CD4-positive, alpha-beta T cell treated with Interleukin-17A for 4 hours (primary cell): ENCODE measurements around the gene TCF3.
A peak's percentile ranks its signal among the peaks of the same experiment; 100 is the strongest.
"Not testable (repeated sequence)": the region's sequence is repeated elsewhere in the genome, so short reads cannot be mapped to it uniquely, and the experiment has no call there.

Source experiments
- DNase-seq: peaks from one replicate; pipeline ENCODE4 v3.0.0-alpha.2; 2020; ENCODE audit warnings: mixed read lengths

TCF3 gene

GRCh38 chr19:1650650-1651567 lies 1.5 kb downstream of the TCF3 start:
- peak; percentile 70 for DNase-seq

- no peak for DNase-seq
Observed at GRCh38 chr19:1649706-1650649, 2.4 kb downstream of the TCF3 start.

GRCh38 chr19:1648920-1649541 lies 3.4 kb downstream of the TCF3 start:
- DNase-seq = no peak

- no peak for DNase-seq
Observed at GRCh38 chr19:1648459-1648849, 4.0 kb downstream of the TCF3 start.

GRCh38 chr19:1647501-1648458 lies 4.6 kb downstream of the TCF3 start:
- DNase-seq = no peak

GRCh38 chr19:1646659-1647453 lies 5.6 kb downstream of the TCF3 start:
- DNase-seq = no peak

GRCh38 chr19:1646149-1646548 lies 6.3 kb downstream of the TCF3 start:
- no peak for DNase-seq

- DNase-seq = no peak
Observed at GRCh38 chr19:1645299-1645698, 7.1 kb downstream of the TCF3 start.

- no peak for DNase-seq
Observed at GRCh38 chr19:1644070-1644469, 8.3 kb downstream of the TCF3 start.

GRCh38 chr19:1640893-1641448 lies 11.4 kb downstream of the TCF3 start:
- not testable (repeated sequence) for DNase-seq

GRCh38 chr19:1636325-1637236 lies 15.8 kb downstream of the TCF3 start:
- no peak for DNase-seq

GRCh38 chr19:1634938-1635243 lies 17.5 kb downstream of the TCF3 start:
- DNase-seq = no peak

GRCh38 chr19:1634242-1634937 lies 18.0 kb downstream of the TCF3 start:
- no peak for DNase-seq

- no peak for DNase-seq
Observed at GRCh38 chr19:1633269-1633826, 19.1 kb downstream of the TCF3 start.

- DNase-seq = no peak
Observed at GRCh38 chr19:1632462-1633268, 19.8 kb downstream of the TCF3 start.

- DNase-seq = no peak
Observed at GRCh38 chr19:1631557-1632100, 20.8 kb downstream of the TCF3 start.

GRCh38 chr19:1630811-1631210 lies 21.6 kb downstream of the TCF3 start:
- DNase-seq = no peak

GRCh38 chr19:1630012-1630411 lies 22.4 kb downstream of the TCF3 start:
- no peak for DNase-seq
